H1 (cell line): ENCODE results near the gene TMEM17. TPM values are rescaled to one million over a fixed set of nuclear protein-coding genes. Genes with fewer than 3 reads are reported as not detected.

ENCODE experiments used
- CTCF ChIA-PET: fragments of 300-600 bp; sonication (Branson Sonifier 250); formaldehyde crosslinking; loops from one replicate; lab custom pipeline; 2021; ENCODE audit not compliant: partially characterized antibody; lab: Charles Lee
- POLR2A ChIA-PET: fragments of 300-600 bp; sonication (Branson Sonifier 250); formaldehyde crosslinking; loops from one replicate; lab custom pipeline; 2021; ENCODE audit warnings: inconsistent platforms; ENCODE audit not compliant: partially characterized antibody; lab: Charles Lee
- DNase-seq, 2 experiments: peaks; one replicate each; pipeline versions ENCODE4 v3.0.0 to v3.0.0-alpha.2; 2010 to 2022; ENCODE audit warnings: low spot score in 2 of 2, low read depth in 1 of 2, mixed read lengths in 1 of 2
- FAIRE-seq: peaks from 2 replicates; lab custom pipeline; 2011; peaks lifted over from hg19 to GRCh38; lab: Jason Lieb, UNC
- H2AFZ ChIP-seq: 2 replicates; pipeline ENCODE4 v1.8.1; 2012; ENCODE audit warnings: low read length, inconsistent platforms
- H2AK5ac ChIP-seq: 2 replicates; pipeline ENCODE4 v1.6.1; 2013; ENCODE audit warnings: low read depth, low read length
- H2BK120ac ChIP-seq: replicated peaks from 2 replicates; pipeline ENCODE3; 2013; ENCODE audit warnings: low read depth, low read length, inconsistent platforms
- H2BK12ac ChIP-seq: 2 replicates; pipeline ENCODE4 v1.6.1; 2013; ENCODE audit warnings: low read depth, low read length
- H2BK15ac ChIP-seq: 2 replicates; pipeline ENCODE4 v1.6.1; 2013; ENCODE audit warnings: low read length
- H2BK20ac ChIP-seq: 2 replicates; pipeline ENCODE4 v1.6.1; 2013; ENCODE audit warnings: low read length
- H2BK5ac ChIP-seq: 2 replicates; pipeline ENCODE4 v1.6.1; 2013; ENCODE audit warnings: low read depth, low read length
- H3K14ac ChIP-seq: 2 replicates; pipeline ENCODE4 v1.6.1; 2013; ENCODE audit warnings: inconsistent platforms; ENCODE audit not compliant: insufficient read length
- H3K18ac ChIP-seq: 2 replicates; pipeline ENCODE4 v1.6.1; 2013; ENCODE audit warnings: low read length; ENCODE audit errors: extremely low read depth
- H3K23ac ChIP-seq: 2 replicates; pipeline ENCODE4 v1.6.1; 2013; ENCODE audit warnings: inconsistent platforms; ENCODE audit not compliant: insufficient read length
- H3K23me2 ChIP-seq: 2 replicates; pipeline ENCODE4 v1.6.1; 2013; ENCODE audit warnings: low read depth, low read length
- H3K27ac ChIP-seq: 2 replicates; pipeline ENCODE4 v1.6.1; 2011; ENCODE audit warnings: low read depth, low read length, inconsistent platforms
- H3K27me3 ChIP-seq, 4 experiments: replicated peaks in 1 of 4; 1 replicate in 1 of 4; 2 replicates in 3 of 4; pipeline versions ENCODE4 v1.6.1 to v1.8.1; 2011 to 2013; ENCODE audit warnings: low read length in 3 of 4, mild to moderate bottlenecking in 3 of 4, inconsistent platforms in 2 of 4, mixed read lengths in 2 of 4, moderate library complexity in 1 of 4; ENCODE audit not compliant: control insufficient read depth in 3 of 4, insufficient read depth in 3 of 4; ENCODE audit errors: extremely low read depth in 1 of 4
- H3K36me3 ChIP-seq, 4 experiments: 2 replicates each; pipeline versions ENCODE4 v1.6.1 to v1.8.1; 2011 to 2013; ENCODE audit warnings: mild to moderate bottlenecking in 4 of 4, low read length in 3 of 4, moderate library complexity in 2 of 4, control low read depth in 1 of 4, inconsistent platforms in 1 of 4; ENCODE audit not compliant: insufficient read depth in 4 of 4, control insufficient read depth in 2 of 4
- H3K4ac ChIP-seq: replicated peaks from 2 replicates; pipeline ENCODE3; 2013; ENCODE audit warnings: low read length, low read depth, mixed read lengths, inconsistent platforms; ENCODE audit not compliant: insufficient read length
- H3K4me1 ChIP-seq, 4 experiments: replicated peaks in 1 of 4; 1 replicate in 1 of 4; 2 replicates in 3 of 4; pipeline versions ENCODE4 v1.6.1 to v1.8.1; 2011 to 2013; ENCODE audit warnings: low read length in 3 of 4, inconsistent platforms in 2 of 4, mixed read lengths in 1 of 4; ENCODE audit not compliant: insufficient read depth in 4 of 4, control insufficient read depth in 3 of 4
- H3K4me2 ChIP-seq, 2 experiments: 2 replicates each; pipeline versions ENCODE4 v1.6.1 to v1.8.1; 2011 to 2013; ENCODE audit warnings: low read depth in 2 of 2, low read length in 2 of 2, control low read depth in 1 of 2, inconsistent platforms in 1 of 2, mild to moderate bottlenecking in 1 of 2; ENCODE audit not compliant: insufficient read depth in 1 of 2
- H3K4me3 ChIP-seq, 4 experiments: fragments of 200-600, 300-600 bp in 1 of 4; sonication (generic), shearing (Covaris generic), sonication (Bioruptor Twin) in 1 of 4; 2 replicates each; pipeline versions ENCODE4 v1.5.1 to v1.8.1; 2011 to 2016; ENCODE audit warnings: low read length in 4 of 4, low read depth in 3 of 4, control low read depth in 2 of 4, inconsistent platforms in 2 of 4, mild to moderate bottlenecking in 2 of 4, mixed read lengths in 1 of 4, moderate library complexity in 1 of 4; ENCODE audit not compliant: insufficient read depth in 2 of 4; ENCODE audit errors: extremely low read depth in 1 of 4
- H3K56ac ChIP-seq: replicated peaks from 2 replicates; pipeline ENCODE3; 2013; ENCODE audit warnings: low read depth, mild to moderate bottlenecking, mixed read lengths, low read length, inconsistent platforms; ENCODE audit not compliant: insufficient read length
- H3K79me1 ChIP-seq: 2 replicates; pipeline ENCODE4 v1.6.1; 2013; ENCODE audit warnings: low read depth, low read length, control low read depth
- H3K79me2 ChIP-seq, 2 experiments: 2 replicates each; pipeline versions ENCODE4 v1.6.1 to v1.8.1; 2012 to 2013; ENCODE audit warnings: low read length in 2 of 2, mild to moderate bottlenecking in 2 of 2, inconsistent platforms in 1 of 2; ENCODE audit not compliant: insufficient read depth in 2 of 2, control insufficient read depth in 1 of 2
- H3K9ac ChIP-seq, 4 experiments: replicated peaks in 1 of 4; 1 replicate in 1 of 4; 2 replicates in 3 of 4; pipeline versions ENCODE4 v1.6.1 to v1.8.1; 2011 to 2013; ENCODE audit warnings: low read depth in 3 of 4, low read length in 3 of 4, control low read depth in 2 of 4, mild to moderate bottlenecking in 2 of 4, moderate library complexity in 2 of 4, inconsistent platforms in 1 of 4; ENCODE audit errors: extremely low read depth in 1 of 4
- H3K9me3 ChIP-seq, 2 experiments: 2 replicates each; pipeline versions ENCODE4 v1.6.1 to v1.8.1; 2012 to 2013; ENCODE audit warnings: mild to moderate bottlenecking in 2 of 2, moderate library complexity in 2 of 2, control low read depth in 1 of 2, inconsistent platforms in 1 of 2, low read depth in 1 of 2, low read length in 1 of 2, mixed read lengths in 1 of 2; ENCODE audit not compliant: insufficient read depth in 2 of 2
- H4K20me1 ChIP-seq, 2 experiments: replicated peaks in 1 of 2; 2 replicates each; pipeline versions ENCODE3 to v1.8.1; 2011 to 2013; ENCODE audit warnings: inconsistent platforms in 2 of 2, low read length in 2 of 2, mild to moderate bottlenecking in 1 of 2; ENCODE audit not compliant: insufficient read depth in 2 of 2, control insufficient read depth in 1 of 2
- H4K5ac ChIP-seq: 2 replicates; pipeline ENCODE4 v1.6.1; 2013; ENCODE audit warnings: low read length, low read depth, mixed read lengths, inconsistent platforms; ENCODE audit not compliant: insufficient read length
- H4K8ac ChIP-seq: 2 replicates; pipeline ENCODE4 v1.8.0; 2013; ENCODE audit warnings: mild to moderate bottlenecking, moderate library complexity, low read length, inconsistent platforms; ENCODE audit not compliant: insufficient read depth; ENCODE audit errors: extremely low read depth
- H4K91ac ChIP-seq: replicated peaks from 2 replicates; pipeline ENCODE3; 2013; ENCODE audit warnings: low read length, mixed read lengths, inconsistent platforms; ENCODE audit not compliant: insufficient read length
- EZH2 ChIP-seq: fragments of 200-600 bp; sonication (generic); IDR thresholded peaks from 2 replicates; pipeline ENCODE4 v1.7.1; 2012; ENCODE audit warnings: low read depth, mild to moderate bottlenecking, moderate library complexity, low read length, inconsistent platforms; ENCODE audit not compliant: severe bottlenecking
- JUN ChIP-seq: IDR thresholded peaks from 2 replicates; pipeline ENCODE4 v1.6.1; 2011; ENCODE audit warnings: low read depth, mild to moderate bottlenecking, improper control_type of control experiment, low read length
- JUND ChIP-seq: IDR thresholded peaks from 2 replicates; pipeline ENCODE4 v1.6.1; 2011; ENCODE audit warnings: mild to moderate bottlenecking, improper control_type of control experiment, low read length
- SP2 ChIP-seq: IDR thresholded peaks from 2 replicates; pipeline ENCODE4 v1.6.1; 2012; ENCODE audit warnings: mild to moderate bottlenecking, low read length, inconsistent platforms
- ZNF274 ChIP-seq: IDR thresholded peaks from 2 replicates; pipeline ENCODE4 v1.7.0; 2012; ENCODE audit warnings: low read length, borderline replicate concordance; ENCODE audit errors: extremely low read depth
- WGBS, 2 experiments: shearing (Covaris generic) in 1 of 2; methylation state at CpG; one replicate each; pipeline versions ENCODE4 v1.1.6 to v1.1.7; 2013 to 2015; ENCODE audit warnings: low lambda C conversion rate in 2 of 2, mixed read lengths in 2 of 2, inconsistent platforms in 1 of 2, low coverage in 1 of 2, missing lambda C conversion rate in 1 of 2; ENCODE audit not compliant: insufficient replicate concordance in 2 of 2, insufficient coverage in 1 of 2, insufficient read length in 1 of 2; ENCODE audit errors: extremely low coverage in 1 of 2, missing lambda C conversion rate in 1 of 2; 5-methylcytosine and 5-hydroxymethylcytosine counted together
- polyA plus RNA-seq, 7 experiments: library from polyadenylated mRNA; depleted of rRNA in 3 of 7; stranded (reverse) in 5 of 7; unstranded in 2 of 7; fragments of >200 nt in 5 of 7; fragments of 200-250 nt in 2 of 7; gene quantifications; 1 replicate in 5 of 7; 2 replicates in 1 of 7; 4 replicates in 1 of 7; pipeline versions ENCODE4 v1.2.1 to v1.2.3, GENCODE V29; 2011 to 2013; ENCODE audit warnings: missing spikeins in 2 of 7, mixed read lengths in 2 of 7
- total RNA-seq: library from RNA; stranded (reverse); fragmentation: NEBNext Ultra II Directional; extraction: Animal tissue kit (Norgen Biotek cat#: 25700); gene quantifications from 2 replicates; pipeline ENCODE4 v1.2.1, GENCODE V29; 2021
- TF ChIP-seq, protein P1 (sequence below): IDR thresholded peaks from 2 replicates; pipeline ENCODE4 v1.6.1; 2011; ENCODE audit warnings: low read length, improper control_type of control experiment

The TMEM17 gene
- total and polyA plus RNA-seq, 2 of the 8 experiments (the other 6 are each of a cell fraction or from before 2014, with no cell fraction given), result 0.69 to 1.2 TPM

DNA sequence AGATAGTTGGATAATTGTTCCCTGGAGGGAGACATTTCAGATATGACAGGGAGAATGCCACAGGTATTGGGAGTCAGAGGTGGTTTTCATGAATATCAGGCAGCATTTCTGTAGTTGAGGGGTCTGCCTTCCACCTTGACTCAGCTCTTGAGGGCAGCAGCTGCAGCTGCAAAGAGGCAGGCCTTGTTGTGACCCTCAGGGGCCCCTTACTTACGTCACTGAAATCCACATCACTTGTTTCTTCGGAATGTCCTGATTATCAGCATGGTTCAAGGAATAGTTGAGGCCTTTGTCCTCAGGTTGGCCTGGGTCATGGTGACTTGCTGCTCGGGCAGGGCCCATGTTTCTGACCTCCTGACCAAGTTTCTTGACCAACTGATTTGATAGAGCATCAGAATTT is 46.9 kb downstream of the TMEM17 start:
- 93% methylated on average over 3 of the region's 3 CpGs; no CpG with 5 or more reads in 1 of the 2 experiments for WGBS, 2 experiments
- Histone ChIP-seq H3K27ac (no peak overlapping the region), H4K8ac (no peak overlapping the region), H2BK120ac (no peak overlapping the region), H3K4me3 (no peak overlapping the region), H3K9ac (no peak overlapping the region), H3K18ac (no peak overlapping the region), H2AK5ac (no peak overlapping the region), H2BK12ac (no peak overlapping the region), H3K4ac (no peak overlapping the region), H3K23me2 (peaks cover 4% of the 10 kb centered on the region; the same call in 1 of the 2 replicates), H2AFZ (no peak overlapping the region), H3K9me3 (no peaks in the 10 kb centered on the region), H2BK15ac (no peak overlapping the region), H3K36me3 (no peaks in the 10 kb centered on the region), H3K4me1 (peaks cover 6 to 13% (median 9%) of the 10 kb centered on the region in 4 experiments), H3K14ac (no peak overlapping the region), H2BK20ac (no peak overlapping the region), H3K56ac (no peak overlapping the region), H3K79me2 (no peaks in the 10 kb centered on the region), H4K5ac (no peak overlapping the region), H4K91ac (peak overlapping the region; percentile 11), H3K4me2 (no peak overlapping the region), H3K23ac (no peak overlapping the region), H3K27me3 (peaks cover 0 to 6% (median 0%) of the 10 kb centered on the region in 4 experiments; a peak in 3 of 7 replicates), H3K79me1 (no peaks in the 10 kb centered on the region), H2BK5ac (no peak overlapping the region), H4K20me1 (no peaks in the 10 kb centered on the region)
- DNase-seq, result no peak
- FAIRE-seq, result no peak
- ChIA-PET POLR2A (no interaction called here), CTCF (interaction anchor here (0.6 to 1.0 kb wide), 3 partner anchors 23 to 316 kb away, joined by 3 to 4 read pairs (median 3); no protein-coding TSS in a partner anchor)
- TF ChIP-seq, protein P1, sequence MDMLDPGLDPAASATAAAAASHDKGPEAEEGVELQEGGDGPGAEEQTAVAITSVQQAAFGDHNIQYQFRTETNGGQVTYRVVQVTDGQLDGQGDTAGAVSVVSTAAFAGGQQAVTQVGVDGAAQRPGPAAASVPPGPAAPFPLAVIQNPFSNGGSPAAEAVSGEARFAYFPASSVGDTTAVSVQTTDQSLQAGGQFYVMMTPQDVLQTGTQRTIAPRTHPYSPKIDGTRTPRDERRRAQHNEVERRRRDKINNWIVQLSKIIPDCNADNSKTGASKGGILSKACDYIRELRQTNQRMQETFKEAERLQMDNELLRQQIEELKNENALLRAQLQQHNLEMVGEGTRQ, result no peak
- TF ChIP-seq JUN (no peak), JUND (no peak), EZH2 (no peak), ZNF274 (no peak), SP2 (no peak)
